Activated CD4-positive, CD25-positive, alpha-beta regulatory T cell treated with anti-CD3 and anti-CD28 coated beads, Interleukin-2, amount 50 U/mL, for 72 hours (primary cell): Measurements from ENCODE around the gene JMJD8.

Source experiments
- DNase-seq: peaks from one replicate; pipeline ENCODE4 v3.0.0; 2021

JMJD8 gene

GRCh38 chr16:658679-659571, 25.2 kb downstream of the JMJD8 start:
- DNase-seq = no peak

- DNase-seq = no peak
Measured at GRCh38 chr16:657487-657886, 26.6 kb downstream of the JMJD8 start.

GRCh38 chr16:654034-654433, 30.1 kb downstream of the JMJD8 start:
- DNase-seq = no peak

GRCh38 chr16:652454-653305, 31.5 kb downstream of the JMJD8 start:
- no peak for DNase-seq

- no peak for DNase-seq
Measured at GRCh38 chr16:651844-652243, 32.3 kb downstream of the JMJD8 start.

GRCh38 chr16:649631-650030, 34.5 kb downstream of the JMJD8 start:
- DNase-seq = no peak

- peak; percentile 93 for DNase-seq
Measured at GRCh38 chr16:648781-649589, 35.1 kb downstream of the JMJD8 start, which contains the start of gene WDR90. WDR90 (plus strand) TSS chr16:649365; CDS start chr16:649417, 52 bp downstream.

GRCh38 chr16:648071-648780, 35.9 kb downstream of the JMJD8 start:
- no peak for DNase-seq

GRCh38 chr16:647173-647902, 36.8 kb downstream of the JMJD8 start:
- no peak for DNase-seq

GRCh38 chr16:646679-647172, 37.4 kb downstream of the JMJD8 start:
- no peak for DNase-seq

- DNase-seq = no peak
Measured at GRCh38 chr16:645852-646678, 38.1 kb downstream of the JMJD8 start.

- DNase-seq = no peak
Measured at GRCh38 chr16:644556-644955, 39.6 kb downstream of the JMJD8 start.

- no peak for DNase-seq
Measured at GRCh38 chr16:643050-643368, 41.1 kb downstream of the JMJD8 start.

GRCh38 chr16:642189-643049, 41.7 kb downstream of the JMJD8 start:
- peak; percentile 57 for DNase-seq

- DNase-seq = peak; percentile 82
Measured at GRCh38 chr16:641326-642188, 42.6 kb downstream of the JMJD8 start, which contains the start of gene MCRIP2. MCRIP2 (plus strand) TSS chr16:641828; CDS start chr16:641992, 164 bp downstream.

GRCh38 chr16:640614-641013, 43.5 kb downstream of the JMJD8 start:
- DNase-seq = no peak

GRCh38 chr16:638836-639235, 45.3 kb downstream of the JMJD8 start:
- no peak for DNase-seq

GRCh38 chr16:638034-638543, 46.0 kb downstream of the JMJD8 start:
- DNase-seq = no peak
